ENCODE results near the gene GPRC5D.

- no peak for TF ChIP-seq CTCF (IDR thresholded peaks at IDR 0.05; ENCODE audit: low read length)
- no peak for TF ChIP-seq EZH2 (IDR thresholded peaks at IDR 0.05; ENCODE audit: borderline replicate concordance, low read length)
These were observed 45.2 kb upstream of the GPRC5D start for GRCh38 chr12:12997156-12997555.
